HK-2 (cell line): Measurements from ENCODE around the gene CD300LF.

Experiments
- DNase-seq: peaks from one replicate; pipeline ENCODE4 v3.0.0-alpha.2; 2018; ENCODE audit not compliant: unreplicated experiment

Gene CD300LF

DNA sequence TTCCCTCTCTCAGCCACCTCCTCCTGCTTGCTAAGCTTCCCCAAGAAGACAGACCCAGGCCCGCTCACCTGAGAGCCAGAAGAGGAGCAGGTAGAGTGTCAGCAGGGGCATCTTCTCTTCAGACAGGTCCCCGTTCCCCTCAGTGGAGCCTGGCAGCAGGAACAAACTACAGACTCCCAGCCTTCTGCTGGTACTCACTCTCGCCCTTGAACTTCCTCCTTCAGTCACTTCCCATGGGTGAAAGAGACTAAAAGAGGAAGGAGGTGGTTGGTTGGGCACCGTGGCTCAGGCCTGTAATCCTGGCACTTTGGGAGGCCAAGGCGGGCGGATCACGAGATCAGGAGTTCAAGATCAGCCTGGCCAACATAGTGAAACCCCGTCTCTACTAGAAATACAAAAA, at the start of gene CD300LF:
Gene CD300LF (minus strand): TSS at position 168 of the 400 bp plus-strand sequence. CDS start 57 bp downstream, at position 111.
- DNase-seq, result no peak

DNA sequence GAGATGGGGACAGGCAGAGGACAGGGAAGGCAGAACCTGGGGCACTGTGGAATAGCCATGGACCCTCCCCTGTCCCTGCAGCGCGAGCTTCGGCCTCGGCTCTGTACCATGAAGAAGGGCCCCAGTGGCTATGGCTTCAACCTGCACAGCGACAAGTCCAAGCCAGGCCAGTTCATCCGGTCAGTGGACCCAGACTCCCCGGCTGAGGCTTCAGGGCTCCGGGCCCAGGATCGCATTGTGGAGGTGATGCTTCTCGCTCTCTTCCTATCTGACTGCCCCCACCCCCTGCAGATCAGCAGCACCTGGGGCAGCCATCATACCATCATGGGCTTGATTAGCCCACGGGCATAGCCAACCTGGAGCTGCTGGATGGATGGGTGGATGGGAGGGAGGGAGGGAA, 49.2 kb upstream of the CD300LF start:
- DNase-seq, result no peak

DNA sequence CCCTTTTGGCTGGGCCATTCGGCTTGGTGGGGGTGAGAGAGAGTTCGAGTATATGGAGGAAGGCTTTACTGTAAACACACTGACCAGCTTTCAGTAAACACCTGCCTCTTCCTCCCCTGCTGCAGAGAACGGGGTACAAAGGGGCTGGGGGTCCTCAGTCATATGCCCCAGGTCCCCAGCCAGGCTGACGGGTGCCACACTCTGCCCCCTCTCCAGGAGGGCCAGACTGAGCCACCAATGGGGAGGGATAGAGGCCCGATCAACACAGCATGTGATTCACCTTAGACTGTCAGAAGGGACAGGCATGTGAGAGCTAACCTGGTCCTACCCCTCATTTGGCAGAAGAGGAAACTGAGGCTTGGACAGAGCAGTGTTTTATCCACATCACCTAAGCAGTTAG, 48.7 kb upstream of the CD300LF start:
- DNase-seq, result no peak

- no peak for DNase-seq
These were observed 47.8 kb upstream of the CD300LF start for GRCh38 chr17:74760404-74761105.

- no peak for DNase-seq
These were observed 47.2 kb upstream of the CD300LF start for GRCh38 chr17:74759941-74760340.

- DNase-seq, result no peak
These were observed 46.6 kb upstream of the CD300LF start for GRCh38 chr17:74759243-74759801.

- no peak for DNase-seq
These were observed 46.1 kb upstream of the CD300LF start for GRCh38 chr17:74758848-74759168.

GRCh38 chr17:74757931-74758847, 45.5 kb upstream of the CD300LF start:
- DNase-seq, result no peak

DNA sequence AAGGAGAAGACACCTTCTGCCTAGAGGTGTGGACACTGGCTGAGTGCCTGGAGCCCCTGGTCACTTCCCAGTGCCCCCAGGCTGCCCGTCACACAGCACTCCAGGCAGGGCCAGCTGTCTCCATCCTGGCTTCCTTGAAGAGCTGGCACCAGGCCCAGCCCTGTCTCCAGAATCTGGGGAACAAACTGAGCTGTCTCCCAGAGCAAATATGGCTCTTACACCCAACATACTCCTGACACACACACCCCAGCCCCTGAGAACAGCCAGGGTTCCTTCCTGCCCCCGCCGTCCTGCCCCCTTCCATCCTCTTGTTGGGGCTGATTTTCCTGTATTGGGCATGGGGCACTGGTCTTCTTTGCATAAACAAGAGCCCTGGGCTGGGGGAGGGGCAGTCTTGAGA, 44.8 kb upstream of the CD300LF start:
- DNase-seq, result no peak

DNA sequence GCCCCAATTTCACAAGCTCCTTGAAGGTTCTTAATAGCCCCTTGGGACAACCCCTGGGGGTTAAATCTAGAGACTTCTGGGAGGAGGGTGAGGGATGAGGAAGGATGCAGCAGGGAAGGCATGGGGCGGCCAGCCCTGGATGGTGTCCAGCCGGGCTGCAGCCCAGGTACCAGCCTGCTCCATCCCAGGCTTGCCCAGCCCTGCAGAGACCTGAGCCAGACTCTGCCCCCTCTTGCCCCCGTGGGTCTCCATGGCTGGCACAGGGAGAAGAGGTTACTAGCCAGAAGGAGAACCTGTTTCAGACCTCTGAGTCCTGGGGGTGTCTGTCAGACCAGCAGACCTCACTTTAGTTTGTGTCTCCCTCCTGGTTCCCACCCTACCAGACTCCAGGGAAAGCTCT, 44.2 kb upstream of the CD300LF start:
- DNase-seq, result no peak

GRCh38 chr17:74755533-74755932, 42.8 kb upstream of the CD300LF start:
- no peak for DNase-seq

DNA sequence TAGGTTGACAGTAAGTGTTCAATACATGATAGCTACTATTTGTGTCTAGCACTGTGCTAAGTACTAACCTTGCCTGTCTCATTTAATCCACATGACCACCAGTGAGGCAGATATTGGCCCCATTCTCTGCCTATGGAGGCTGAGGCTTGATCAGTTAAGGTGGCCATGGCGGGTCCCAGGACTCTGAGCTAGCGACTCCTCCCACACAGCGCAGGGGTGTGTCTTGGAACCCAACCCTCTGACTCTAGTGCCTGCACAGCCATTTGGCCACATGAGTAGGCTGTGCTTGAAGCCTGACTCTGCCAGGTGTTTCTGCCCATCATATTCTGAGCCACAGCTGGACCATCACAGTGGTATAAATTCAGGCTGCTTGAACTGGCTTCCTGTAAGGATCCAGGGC, 42.1 kb upstream of the CD300LF start:
- no peak for DNase-seq

- no peak for DNase-seq
These were observed 40.2 kb upstream of the CD300LF start for GRCh38 chr17:74752822-74753401.

DNA sequence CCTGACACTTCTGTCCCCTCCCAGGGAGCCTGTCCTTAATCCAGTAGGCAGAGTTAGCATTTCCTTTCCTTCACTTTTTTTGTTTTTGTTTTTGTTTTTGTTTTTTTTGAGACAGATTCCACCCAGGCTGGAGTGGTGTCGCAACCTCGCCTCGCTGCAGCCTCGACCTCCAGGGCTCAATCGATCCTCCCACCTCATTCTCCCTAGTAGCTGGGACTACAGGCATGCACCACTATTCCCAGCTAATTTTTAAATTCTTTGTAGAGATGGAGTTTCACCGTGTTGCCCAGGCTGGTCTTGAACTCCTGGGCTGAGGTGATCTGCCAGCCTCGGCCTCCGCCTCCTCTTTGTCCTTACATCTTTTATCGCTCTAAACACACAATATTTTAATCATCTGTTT, 39.7 kb upstream of the CD300LF start:
- no peak for DNase-seq

GRCh38 chr17:74750327-74751069, 37.8 kb upstream of the CD300LF start:
- DNase-seq, result no peak

DNA sequence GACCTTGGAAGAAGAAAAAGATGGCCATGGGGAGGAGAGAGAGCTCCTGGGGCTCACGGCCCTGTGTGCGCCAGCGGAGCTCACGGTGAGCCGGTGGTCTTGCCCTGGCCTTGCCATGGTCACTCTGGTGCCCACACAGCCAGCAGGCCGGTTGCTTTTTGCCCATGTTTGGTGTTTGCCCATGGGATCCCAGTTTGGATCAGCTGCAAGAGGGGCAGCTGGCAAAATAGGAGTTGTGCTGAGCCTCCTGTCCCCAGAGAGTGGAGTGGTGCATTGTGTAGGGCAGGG, 37.3 kb upstream of the CD300LF start:
- DNase-seq, result no peak

- peak; percentile 66 for DNase-seq
These were observed 36.7 kb upstream of the CD300LF start for GRCh38 chr17:74749279-74750038.

DNA sequence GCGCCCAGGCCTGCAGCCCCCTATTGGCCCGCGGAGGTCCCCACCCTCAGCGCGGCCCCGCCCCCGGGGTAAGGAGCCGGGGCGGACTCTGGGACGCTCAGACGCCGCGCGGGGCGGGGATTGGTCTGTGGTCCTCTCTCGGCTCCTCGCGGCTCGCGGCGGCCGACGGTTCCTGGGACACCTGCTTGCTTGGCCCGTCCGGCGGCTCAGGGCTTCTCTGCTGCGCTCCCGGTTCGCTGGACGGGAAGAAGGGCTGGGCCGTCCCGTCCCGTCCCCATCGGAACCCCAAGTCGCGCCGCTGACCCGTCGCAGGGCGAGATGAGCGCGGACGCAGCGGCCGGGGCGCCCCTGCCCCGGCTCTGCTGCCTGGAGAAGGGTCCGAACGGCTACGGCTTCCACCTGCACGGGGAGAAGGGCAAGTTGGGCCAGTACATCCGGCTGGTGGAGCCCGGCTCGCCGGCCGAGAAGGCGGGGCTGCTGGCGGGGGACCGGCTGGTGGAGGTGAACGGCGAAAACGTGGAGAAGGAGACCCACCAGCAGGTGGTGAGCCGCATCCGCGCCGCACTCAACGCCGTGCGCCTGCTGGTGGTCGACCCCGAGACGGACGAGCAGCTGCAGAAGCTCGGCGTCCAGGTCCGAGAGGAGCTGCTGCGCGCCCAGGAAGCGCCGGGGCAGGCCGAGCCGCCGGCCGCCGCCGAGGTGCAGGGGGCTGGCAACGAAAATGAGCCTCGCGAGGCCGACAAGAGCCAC, 36.0 kb upstream of the CD300LF start, which contains the start of gene NHERF1:
Gene NHERF1 (plus strand): TSS at position 100 of the 750 bp plus-strand sequence. CDS start 219 bp downstream, at position 319.
- peak; percentile 94 for DNase-seq

DNA sequence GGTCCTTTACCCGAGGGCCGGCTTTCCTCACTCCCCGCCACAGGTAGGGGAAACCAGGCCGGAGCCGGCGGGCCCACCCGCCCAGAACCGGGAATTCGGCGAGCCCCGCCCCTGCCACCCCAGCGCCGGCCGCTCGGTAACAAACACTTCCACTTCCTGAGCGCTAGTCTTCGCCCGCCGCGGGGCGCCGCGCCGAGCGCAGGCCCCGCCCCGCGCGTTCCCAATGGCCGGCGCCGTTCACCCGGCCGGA, 35.5 kb upstream of the CD300LF start:
- DNase-seq, result no peak

DNA sequence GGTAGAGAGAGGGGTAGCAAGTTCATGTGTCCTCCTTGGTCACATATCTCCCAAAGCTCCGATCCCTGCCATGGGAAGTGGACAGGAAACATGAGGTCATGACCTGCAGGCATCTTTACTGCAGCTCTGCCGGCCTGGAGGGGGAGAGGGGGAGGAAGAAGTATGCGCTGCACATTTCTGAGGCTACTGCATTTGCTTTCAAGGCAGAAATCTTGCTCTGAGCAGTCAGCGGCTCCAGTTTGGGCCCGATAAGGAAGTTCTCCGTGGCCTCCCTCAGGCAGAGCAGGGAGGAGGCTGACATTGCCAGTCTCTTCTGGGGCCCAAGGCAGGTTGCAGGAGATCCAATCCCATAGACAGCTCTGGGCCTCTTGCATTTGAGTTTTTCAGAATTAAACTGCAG, 34.2 kb upstream of the CD300LF start:
- no peak for DNase-seq

GRCh38 chr17:74746376-74746775, 33.7 kb upstream of the CD300LF start:
- no peak for DNase-seq
